HG03139 (cell line): ENCODE results near the gene PRKCE.

ENCODE experiments used
- ATAC-seq: cut with Tn5 transposase; IDR thresholded peaks from one replicate; pipeline ENCODE4 v1.9.1; 2021; ENCODE audit not compliant: unreplicated experiment

PRKCE gene

GRCh38 chr2:45802499-45803138 lies 151.1 kb downstream of the PRKCE start:
- ATAC-seq, result no peak

GRCh38 chr2:45804987-45805755 lies 153.7 kb downstream of the PRKCE start:
- no peak for ATAC-seq

GRCh38 chr2:45806563-45807358 lies 155.3 kb downstream of the PRKCE start:
- no peak for ATAC-seq

GRCh38 chr2:45808294-45808800 lies 156.9 kb downstream of the PRKCE start:
- no peak for ATAC-seq

- ATAC-seq, result no peak
Measured at GRCh38 chr2:45809205-45809604, 157.7 kb downstream of the PRKCE start.

- ATAC-seq, result no peak
Measured at GRCh38 chr2:45812011-45812500, 160.6 kb downstream of the PRKCE start.

- ATAC-seq, result no peak
Measured at GRCh38 chr2:45813003-45813941, 161.8 kb downstream of the PRKCE start.

- ATAC-seq, result no peak
Measured at GRCh38 chr2:45814488-45814887, 163.0 kb downstream of the PRKCE start.

- no peak for ATAC-seq
Measured at GRCh38 chr2:45814951-45815621, 163.6 kb downstream of the PRKCE start.

- ATAC-seq, result no peak
Measured at GRCh38 chr2:45816272-45816671, 164.8 kb downstream of the PRKCE start.

GRCh38 chr2:45818591-45818990 lies 167.1 kb downstream of the PRKCE start:
- ATAC-seq, result no peak

GRCh38 chr2:45820048-45820447 lies 168.6 kb downstream of the PRKCE start:
- no peak for ATAC-seq

- no peak for ATAC-seq
Measured at GRCh38 chr2:45821558-45822271, 170.2 kb downstream of the PRKCE start.

GRCh38 chr2:45822272-45822630 lies 170.8 kb downstream of the PRKCE start:
- no peak for ATAC-seq

- ATAC-seq, result no peak
Measured at GRCh38 chr2:45823723-45824206, 172.3 kb downstream of the PRKCE start.

- ATAC-seq, result no peak
Measured at GRCh38 chr2:45825001-45825651, 173.7 kb downstream of the PRKCE start.

GRCh38 chr2:45826460-45826859 lies 175.0 kb downstream of the PRKCE start:
- ATAC-seq, result no peak

- no peak for ATAC-seq
Measured at GRCh38 chr2:45826884-45827635, 175.6 kb downstream of the PRKCE start.
